HG03135 (cell line): ENCODE results near the gene YAE1.

Experiments
- ATAC-seq: cut with Tn5 transposase; IDR thresholded peaks from one replicate; pipeline ENCODE4 v1.9.1; 2021; ENCODE audit warnings: mild to moderate bottlenecking, moderate library complexity; ENCODE audit not compliant: unreplicated experiment

Gene YAE1

DNA sequence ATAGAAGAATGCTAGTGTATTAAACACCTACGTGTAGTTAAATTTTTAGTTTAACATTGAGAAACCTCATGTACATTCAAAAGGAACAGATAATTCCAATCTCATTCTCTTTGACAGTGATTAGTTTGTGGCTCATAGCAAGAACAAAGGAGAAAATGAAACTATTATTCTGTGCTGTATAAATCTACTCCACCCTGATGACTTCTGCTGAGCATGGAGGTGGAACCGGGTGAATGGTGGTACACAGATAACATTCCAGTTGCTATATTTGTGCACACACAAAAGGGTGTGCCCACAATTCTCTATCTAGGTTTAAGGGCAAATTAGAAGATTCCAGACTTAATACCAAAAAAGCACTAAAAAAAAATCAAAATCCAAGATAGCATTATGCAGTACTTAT, 40.1 kb downstream of the YAE1 start:
- ATAC-seq = no peak

DNA sequence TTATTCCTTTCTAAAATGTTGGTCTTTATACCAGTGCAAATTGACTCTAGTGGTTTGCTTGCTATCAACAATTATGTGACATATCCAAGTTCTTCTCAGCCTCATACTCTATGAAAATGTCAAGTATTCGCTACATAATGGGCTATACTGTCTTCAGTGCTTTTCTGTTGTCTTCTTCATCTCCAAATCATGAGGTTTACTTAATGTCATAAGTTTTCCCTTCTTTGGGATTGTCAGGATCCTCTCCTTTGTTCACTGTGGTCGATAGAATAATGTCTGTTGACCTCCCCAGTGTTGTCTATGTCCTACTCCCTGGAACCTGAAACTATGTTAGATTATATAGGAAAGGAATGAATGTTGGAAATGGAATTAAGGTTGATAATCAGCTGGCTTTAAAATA, 40.7 kb downstream of the YAE1 start:
- no peak for ATAC-seq

DNA sequence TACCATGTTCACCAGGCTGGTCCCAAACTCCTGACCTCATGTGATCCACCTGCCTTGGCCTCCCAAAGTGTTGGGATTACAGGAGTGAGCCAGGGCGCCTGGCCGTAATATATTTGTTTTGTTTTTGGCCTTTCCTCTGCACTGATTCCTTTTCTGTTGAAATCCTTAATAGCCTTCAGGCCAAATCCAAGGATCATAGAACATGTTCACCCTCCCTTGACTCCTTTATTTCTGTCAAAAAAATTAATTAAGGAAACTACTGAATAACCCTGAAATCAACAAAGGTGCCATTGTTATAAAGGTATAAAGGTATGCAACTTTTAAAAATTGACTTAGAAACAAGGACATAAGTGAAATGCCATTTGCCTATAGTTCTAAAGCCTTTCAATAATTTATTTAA, 41.7 kb downstream of the YAE1 start:
- no peak for ATAC-seq

DNA sequence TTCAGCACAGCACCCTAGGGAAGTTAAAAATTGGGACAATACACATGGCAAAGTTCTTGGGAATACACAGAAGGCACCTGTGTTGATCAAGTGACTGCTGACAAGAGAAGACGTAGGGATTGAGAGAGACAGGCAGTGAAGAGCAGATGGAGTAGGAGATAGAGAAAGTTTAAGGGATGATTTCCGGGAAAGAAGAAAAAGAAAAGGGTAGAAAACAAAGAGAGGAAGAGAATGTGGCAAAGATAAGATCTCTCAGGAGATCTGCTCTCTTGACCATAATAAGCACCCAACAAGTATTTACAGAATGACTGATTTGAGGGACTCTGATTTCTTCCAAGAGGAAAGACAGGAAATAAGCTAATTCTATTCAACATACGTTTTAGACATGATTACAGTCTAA, 42.1 kb downstream of the YAE1 start:
- no peak for ATAC-seq

DNA sequence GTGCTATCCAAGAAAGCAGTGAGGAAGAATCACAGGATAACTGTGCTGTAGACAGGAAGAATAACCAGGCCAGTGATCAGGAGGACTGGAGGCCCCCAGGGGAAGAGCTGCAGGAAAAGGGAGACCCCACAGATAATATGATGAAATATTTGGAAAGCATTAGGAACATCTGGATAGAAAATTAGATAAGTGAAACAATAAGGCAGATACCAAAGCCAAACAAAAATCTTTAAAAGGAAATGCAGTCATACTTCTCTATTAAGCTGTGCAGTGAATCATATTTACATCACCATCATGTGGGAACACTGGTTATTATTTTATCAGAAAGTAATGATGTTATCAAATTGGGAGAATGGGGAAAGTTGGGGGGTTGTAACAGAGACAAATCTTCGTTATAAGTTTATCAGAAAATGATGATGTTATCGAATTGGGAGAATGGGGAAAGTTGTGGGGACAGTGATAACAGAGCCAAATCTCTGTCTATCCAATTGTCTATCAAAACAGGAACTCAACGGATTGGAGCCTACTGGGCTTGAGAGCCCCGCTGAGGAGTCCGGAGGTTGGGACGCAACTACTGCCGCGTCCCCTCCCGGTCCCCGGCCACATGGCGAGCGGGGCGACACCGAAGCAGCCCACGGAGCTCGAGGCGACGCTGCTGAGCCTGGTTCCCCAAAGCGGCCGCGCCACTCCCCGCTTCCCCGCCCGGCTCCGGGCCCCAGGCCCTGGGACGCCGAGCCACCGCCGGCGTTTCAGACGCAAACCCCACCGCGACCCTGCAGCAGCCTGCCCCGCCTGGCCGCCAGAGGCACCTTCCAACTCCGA, 43.1 kb downstream of the YAE1 start:
- no peak for ATAC-seq

DNA sequence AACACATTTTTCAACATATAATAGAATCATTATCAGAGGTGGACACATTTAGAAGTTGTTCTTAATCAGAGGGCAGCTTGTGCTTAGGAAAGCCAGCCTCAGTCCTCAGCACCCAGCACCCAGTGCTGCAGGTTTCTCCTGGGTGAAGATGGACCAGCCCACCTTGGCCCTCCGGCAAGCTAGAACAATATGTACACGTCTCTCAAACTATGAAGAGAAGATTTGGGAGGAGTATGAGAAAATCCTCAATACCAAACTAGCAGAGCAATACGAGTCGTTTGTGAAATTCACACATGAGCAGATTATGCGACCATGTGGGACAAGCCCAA, 43.7 kb downstream of the YAE1 start:
- ATAC-seq = no peak

DNA sequence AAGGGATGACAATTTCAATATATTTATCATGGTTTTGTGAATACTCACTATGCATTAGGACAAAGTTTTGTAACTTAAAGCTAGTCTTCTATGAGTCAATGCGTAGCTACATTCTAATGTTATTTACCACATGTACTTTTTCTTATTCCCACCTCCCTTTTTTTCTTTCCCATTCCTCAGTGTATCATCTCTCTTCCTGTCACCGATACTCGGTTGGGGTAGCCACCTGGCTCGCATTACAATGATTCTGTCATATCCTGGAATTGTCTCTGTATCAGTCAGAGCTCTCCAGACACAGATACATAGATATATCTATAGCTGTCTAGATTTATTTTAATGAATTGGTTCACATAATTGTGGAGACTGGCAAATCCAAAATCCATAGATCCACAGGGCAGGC, 47.4 kb downstream of the YAE1 start:
- ATAC-seq = no peak

DNA sequence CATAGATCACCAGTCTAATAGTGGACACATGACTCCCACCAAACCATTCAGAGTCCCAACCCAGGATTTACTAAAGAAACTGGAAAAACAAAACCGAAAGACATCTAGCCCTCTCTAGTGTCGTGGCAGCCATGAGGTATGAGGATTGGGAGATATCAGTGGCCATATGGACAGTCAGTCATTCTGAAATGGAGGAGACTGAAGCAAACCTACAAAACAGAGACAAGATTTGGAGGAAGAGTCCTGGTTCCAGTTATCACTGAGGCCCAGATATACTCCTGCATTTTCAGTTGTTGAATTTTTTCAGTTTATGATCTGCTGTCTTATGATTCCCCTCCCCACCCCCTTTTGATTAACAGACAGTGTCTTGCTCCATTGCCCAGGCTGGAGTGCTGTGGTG, 48.1 kb downstream of the YAE1 start:
- ATAC-seq = no peak

DNA sequence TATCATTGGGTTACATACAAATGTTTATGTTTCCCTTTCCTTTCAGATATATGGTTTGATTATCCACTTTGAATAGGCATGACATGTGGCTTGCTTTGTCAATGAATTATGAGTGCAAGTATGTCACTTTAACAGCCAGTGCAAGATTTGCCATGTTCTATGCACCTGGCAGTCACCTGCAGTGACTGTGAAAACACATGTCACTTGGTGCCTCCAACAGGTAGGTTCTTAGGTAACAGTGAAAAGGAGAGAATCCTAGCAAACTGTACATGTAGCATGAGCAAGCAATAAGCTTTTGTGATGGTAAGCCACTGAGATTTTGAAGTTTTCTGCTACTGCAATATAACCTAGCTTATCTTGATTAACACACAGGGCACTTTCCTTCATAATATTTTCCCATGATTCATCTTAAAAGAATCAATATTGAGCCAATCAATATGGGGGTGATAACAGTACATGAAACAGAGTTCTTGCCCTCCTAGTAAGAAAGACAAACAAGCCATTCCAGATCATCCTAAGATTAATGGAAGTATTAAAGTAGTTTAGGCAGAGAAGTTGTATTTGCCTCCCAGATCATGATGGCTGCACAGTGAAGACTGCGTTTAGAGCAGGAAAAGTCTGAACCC, 49.3 kb downstream of the YAE1 start:
- ATAC-seq = no peak

DNA sequence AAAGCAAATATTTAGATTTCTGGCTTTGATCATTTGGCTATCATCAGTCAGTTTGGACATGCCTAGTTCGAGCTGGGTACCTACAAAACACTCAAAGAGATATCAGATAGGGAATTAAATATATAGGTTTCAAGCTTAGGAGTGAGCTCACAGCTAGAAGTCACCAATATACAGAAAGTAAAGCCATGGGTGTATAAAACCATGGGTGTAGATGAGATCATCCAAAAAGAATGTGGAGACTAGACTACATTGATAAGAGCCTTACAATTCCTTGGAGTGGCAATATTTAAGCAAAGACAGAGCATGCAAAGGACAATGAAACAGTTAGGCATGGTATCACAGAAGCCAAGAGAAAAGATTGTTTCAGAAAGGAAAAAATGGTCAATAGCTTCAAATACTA, 49.9 kb downstream of the YAE1 start:
- ATAC-seq = no peak

DNA sequence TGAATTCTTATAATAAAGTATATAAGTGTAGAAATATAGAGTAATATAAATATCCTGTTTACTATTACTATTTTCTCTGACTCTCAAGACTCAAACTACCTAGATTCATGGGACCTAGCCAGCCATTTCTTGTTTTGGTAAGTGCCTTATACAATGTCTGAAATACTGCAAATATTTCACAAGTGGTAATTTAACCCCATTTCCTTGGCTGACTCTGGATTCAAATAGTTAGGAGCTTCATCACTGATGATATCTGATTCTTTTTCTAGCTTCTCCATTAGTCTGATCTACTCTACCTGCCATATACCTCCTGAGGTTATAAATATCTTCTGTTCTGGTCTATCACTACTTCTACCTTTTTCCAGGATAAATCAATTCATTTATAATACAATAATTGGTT, 50.8 kb downstream of the YAE1 start:
- no peak for ATAC-seq

DNA sequence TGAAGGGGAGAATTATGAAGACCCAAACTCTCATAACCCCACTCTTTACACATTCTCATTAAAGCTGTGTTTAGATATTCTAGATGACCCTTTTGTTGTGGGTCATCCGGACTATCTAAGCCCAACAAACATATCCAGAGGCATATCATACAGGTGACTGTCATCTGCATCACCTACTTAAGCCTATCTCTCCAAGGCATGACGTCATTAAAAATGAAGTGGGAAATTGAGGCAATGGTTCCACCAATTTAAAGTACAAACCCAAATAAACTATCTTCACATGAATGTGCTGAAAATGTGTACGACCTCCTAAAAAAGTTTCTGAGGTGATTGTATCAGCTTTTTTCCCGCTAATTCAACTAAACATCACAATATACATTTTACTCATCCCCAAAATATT, 52.7 kb downstream of the YAE1 start:
- ATAC-seq = no peak

DNA sequence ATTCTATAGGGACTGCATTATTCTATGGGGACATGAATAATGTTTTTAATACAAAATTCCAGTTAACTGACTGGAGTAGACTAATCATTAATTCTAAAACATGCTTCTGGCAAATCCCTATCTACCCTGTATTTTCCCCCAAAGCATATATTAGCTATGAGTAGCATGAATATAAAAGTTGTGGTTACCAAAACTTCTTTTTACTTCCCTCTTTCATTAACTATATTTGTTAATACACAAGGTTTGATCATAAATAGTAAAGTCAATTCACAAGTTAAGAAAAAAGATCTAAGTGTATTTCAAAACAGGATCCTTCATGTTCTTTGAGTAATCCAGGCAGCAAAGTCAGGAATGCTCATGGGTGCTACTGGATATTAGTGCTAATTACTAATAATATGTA, 54.3 kb downstream of the YAE1 start:
- ATAC-seq = no peak

DNA sequence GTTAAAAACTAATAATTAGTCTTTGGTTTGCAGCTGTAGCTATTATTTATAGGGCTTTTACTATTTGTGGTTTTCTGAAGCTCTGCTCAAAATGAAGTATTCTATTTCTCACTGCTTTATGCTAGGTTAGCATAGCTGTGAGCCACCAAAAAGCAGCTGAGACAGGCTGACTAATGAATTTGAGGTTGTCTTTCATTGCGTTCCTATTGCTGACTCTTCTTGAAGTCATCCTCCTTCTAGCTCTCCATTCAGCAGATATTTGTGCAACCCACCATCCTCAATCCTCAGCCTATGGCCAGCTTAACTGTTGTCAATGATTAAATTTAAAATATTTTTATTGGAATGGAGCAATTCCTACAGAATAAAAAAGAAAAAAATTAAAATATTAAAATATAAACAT, 55.1 kb downstream of the YAE1 start:
- no peak for ATAC-seq

DNA sequence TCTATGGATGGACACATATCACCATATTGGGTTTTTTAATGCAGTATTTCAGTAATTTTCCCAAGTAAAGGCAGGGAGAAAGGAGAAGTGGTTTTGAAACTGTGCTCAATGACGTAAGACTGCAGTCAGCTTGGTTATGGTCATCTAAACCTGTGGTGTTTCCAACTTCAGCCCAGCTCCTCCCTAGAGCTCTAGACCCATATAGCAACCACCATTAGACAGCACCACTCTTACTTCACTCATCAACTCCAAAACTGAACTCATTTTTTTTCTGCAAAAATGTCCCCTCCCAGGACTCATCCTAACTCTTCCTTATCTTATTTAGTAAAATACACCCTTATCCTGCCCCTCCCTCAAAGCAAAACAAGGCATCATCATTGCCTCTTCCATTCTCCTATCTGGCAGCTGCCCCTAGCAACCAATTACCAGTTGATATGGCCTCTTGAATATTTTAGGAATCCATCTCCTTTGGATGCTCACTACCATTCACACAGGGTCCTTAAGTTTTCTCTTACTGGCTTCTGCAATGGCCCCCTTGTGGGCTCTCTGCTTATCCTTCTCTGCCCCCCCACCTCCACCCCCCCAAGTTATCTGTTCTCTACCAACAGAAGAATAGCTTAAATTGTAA, 55.7 kb downstream of the YAE1 start:
- ATAC-seq = no peak
